Esophagus muscularis mucosa (tissue), 4 donors: Measurements from ENCODE around the gene VILL.

Source experiments
- EP300 ChIP-seq: sonication (generic); formaldehyde crosslinking; IDR thresholded peaks from one replicate; pipeline ENCODE4 v1.6.1; 2017; ENCODE audit warnings: antibody characterized with exemption
- POLR2A ChIP-seq: fragments of 450-650 bp; IDR thresholded peaks from one replicate; pipeline ENCODE4 v1.6.1; 2017; ENCODE audit warnings: antibody characterized with exemption, moderate library complexity, mild to moderate bottlenecking, low read depth
- TF ChIP-seq, protein P1 (sequence below), 3 experiments: fragments of 200-600 bp in 2 of 3; fragments of 450-650 bp in 1 of 3; sonication (generic) in 2 of 3; IDR thresholded peaks; one replicate each; pipeline ENCODE4 v1.5.1; 2017 to 2019; ENCODE audit warnings: antibody characterized with exemption in 3 of 3, mild to moderate bottlenecking in 2 of 3, moderate library complexity in 1 of 3

DNA sequence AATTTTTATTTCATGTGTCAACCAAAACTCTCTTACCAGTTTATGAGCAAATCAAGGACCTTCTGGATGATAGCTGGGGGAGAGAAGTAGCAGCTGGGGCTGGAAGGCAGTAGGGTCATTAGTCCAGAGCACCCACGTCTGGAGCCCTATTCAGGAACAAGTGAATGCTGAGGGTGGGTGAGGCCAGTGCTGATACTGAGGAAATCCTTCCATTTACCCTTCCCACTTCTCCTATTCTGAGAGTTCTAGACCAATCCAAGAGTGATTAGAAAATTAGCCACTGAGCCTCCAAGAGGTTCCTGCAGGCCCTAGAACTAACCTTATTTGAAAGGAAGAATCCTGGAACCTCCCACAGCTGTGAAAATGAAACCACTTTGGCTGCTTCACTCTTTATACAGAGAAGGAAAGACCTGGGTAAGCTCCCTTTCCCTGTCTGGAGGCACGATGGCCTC, 46.2 kb upstream of the VILL start:
- TF ChIP-seq POLR2A (no peak), EP300 (no peak)
- TF ChIP-seq, protein P1, sequence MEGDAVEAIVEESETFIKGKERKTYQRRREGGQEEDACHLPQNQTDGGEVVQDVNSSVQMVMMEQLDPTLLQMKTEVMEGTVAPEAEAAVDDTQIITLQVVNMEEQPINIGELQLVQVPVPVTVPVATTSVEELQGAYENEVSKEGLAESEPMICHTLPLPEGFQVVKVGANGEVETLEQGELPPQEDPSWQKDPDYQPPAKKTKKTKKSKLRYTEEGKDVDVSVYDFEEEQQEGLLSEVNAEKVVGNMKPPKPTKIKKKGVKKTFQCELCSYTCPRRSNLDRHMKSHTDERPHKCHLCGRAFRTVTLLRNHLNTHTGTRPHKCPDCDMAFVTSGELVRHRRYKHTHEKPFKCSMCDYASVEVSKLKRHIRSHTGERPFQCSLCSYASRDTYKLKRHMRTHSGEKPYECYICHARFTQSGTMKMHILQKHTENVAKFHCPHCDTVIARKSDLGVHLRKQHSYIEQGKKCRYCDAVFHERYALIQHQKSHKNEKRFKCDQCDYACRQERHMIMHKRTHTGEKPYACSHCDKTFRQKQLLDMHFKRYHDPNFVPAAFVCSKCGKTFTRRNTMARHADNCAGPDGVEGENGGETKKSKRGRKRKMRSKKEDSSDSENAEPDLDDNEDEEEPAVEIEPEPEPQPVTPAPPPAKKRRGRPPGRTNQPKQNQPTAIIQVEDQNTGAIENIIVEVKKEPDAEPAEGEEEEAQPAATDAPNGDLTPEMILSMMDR (IDR thresholded peaks at IDR 0.05), result no peak
